GM18873 (cell line): ENCODE measurements around the gene MYOM1.

ENCODE experiments used
- ATAC-seq: cut with Tn5 transposase; IDR thresholded peaks from one replicate; pipeline ENCODE4 v1.9.1; 2021; ENCODE audit warnings: mild to moderate bottlenecking, moderate library complexity, moderate number of reproducible peaks; ENCODE audit not compliant: unreplicated experiment, low FRiP score

The MYOM1 gene

GRCh38 chr18:3121259-3121658 lies 98.5 kb downstream of the MYOM1 start:
- no peak for ATAC-seq

GRCh38 chr18:3120356-3120755 lies 99.4 kb downstream of the MYOM1 start:
- ATAC-seq = no peak

- no peak for ATAC-seq
These were observed 100.1 kb downstream of the MYOM1 start for GRCh38 chr18:3119401-3120341.

DNA sequence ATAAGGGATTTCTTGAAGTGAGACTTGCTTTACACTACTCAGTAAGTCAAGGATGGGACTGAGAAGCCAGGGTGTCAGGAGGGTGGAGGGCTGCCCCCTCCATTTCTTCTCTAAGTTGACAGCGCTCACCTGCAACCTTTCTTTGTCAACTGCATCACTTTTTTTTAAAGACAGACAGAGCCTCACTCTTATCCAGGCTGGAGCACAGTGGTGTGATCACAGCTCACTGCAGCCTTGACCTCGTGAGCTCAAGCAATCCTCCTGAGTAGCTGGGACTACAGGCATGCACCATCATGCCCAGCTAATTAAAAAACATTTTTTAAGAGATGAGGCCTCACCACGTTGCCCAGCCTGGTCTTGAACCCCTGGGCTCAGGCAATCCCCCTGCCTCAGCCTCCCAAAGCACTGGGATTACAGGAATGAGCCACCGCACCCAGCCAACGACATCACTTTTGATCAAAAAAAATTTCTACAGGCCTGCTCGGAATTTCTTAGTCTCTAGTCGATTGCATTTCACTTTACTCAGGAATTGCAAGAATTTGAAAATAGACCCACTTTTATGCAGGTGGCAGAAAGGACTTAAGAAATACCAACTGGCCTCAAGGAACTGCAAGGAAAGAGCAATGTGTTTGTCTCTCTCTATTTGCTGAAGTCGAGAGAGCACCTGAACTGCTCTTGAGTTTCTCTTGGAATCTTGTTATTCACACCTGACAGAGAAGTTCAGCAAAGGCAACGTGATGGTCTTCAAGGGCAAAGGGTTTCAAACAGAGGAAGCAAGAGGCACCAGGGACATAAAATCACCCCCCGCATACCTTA lies 101.4 kb downstream of the MYOM1 start:
- no peak for ATAC-seq

GRCh38 chr18:3117493-3118192 lies 102.1 kb downstream of the MYOM1 start:
- no peak for ATAC-seq

DNA sequence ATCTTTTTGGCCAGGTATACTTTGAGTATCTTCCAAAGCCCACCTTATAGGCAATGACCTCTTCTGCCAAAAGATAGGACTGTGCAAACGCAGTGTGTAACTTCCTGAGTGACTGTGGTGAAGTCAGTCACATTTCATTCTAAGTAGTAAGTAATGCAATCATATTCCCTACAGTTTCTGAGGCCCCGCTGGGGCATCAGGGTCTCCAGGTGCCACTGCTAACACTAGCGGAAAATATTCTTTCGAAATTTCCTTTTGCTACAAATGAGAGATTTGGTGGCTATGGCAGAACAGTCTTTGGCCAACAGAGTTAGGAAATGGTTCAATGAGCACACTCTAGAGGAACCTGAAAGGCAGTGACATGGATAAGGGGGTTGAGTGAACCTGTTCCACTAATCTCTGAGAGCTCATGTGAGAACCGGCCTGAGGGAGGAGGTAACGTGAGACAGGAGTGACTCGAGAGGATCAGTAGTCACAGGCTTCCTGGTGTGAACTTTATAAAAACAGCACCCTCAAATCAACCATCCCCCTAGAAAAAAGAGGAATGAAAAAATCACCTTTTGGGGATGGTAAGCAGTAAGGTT lies 104.2 kb downstream of the MYOM1 start:
- no peak for ATAC-seq

DNA sequence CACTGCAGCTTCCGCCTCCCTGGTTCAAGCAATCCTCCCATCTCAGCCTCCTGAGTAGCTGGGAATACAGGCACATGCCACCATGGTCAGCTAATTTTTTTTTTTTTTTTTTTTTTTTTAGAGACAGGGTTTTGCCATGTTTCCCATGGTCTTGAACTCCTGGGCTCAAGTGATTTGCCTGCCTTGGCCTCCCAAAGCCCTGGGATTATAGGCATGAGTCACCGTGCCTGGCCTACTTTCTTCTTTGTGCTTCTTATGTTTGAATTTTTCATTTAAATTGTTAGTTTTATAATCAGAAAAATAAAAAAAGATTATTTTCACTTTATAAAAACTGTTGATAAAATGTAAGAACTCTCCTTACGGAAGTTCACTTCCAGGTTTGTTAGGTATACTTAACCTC lies 105.3 kb downstream of the MYOM1 start:
- no peak for ATAC-seq

- ATAC-seq = no peak
These were observed 105.7 kb downstream of the MYOM1 start for GRCh38 chr18:3114026-3114425.

DNA sequence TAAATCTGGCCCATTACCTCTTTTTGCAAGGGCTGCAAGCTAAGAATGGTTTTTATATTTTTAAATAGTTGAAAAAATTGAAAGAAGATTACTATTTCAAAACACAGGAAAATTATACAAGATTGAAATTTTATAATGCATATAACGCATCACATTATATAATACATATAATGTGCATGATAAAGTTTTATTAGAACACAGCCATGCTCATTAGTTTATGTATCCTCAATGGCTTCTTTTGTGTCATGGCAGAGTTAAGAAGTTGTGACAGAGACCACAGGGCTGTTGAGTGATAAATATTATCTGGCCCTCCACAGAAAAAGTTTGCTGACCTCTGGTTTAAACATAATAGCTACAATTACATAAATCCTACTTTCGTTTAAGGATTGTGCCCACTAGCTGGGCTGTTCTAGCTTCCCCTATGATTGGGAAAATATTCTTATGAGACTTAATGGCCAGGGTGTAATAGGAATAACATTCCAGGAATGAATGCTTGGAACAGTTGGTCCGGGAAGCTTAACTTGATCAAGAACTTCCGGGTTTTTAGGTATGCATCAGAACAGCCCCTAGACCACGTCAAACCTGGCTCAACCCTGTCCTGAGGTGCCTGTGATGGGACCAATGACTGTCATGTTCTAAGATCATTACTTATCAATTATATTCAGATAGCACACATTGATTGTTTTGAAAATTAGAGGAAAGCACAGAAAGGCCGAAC lies 108.1 kb downstream of the MYOM1 start:
- ATAC-seq = no peak

- ATAC-seq = no peak
These were observed 109.6 kb downstream of the MYOM1 start for GRCh38 chr18:3110034-3110752.

DNA sequence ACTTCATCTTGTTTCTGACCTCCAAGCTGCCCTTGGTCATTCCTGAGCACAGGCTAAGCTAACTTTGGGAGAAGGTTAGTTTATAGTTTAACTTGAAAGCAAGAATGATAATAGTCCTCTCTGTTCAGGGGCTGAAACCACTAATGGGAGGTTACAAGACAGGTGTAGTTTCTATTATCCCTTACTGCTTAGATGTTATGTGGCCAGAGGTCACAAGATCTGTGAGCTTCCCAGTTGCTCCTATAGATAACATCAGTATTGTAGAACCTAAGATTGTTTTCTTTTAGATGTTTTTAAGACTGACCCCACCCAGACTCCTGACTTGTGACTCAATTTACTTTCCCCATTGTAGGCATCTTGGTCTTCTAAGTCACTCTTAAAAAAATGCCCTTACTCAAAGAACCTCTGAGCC lies 112.0 kb downstream of the MYOM1 start:
- ATAC-seq = no peak

- ATAC-seq = no peak
These were observed 115.3 kb downstream of the MYOM1 start for GRCh38 chr18:3104190-3105054.

DNA sequence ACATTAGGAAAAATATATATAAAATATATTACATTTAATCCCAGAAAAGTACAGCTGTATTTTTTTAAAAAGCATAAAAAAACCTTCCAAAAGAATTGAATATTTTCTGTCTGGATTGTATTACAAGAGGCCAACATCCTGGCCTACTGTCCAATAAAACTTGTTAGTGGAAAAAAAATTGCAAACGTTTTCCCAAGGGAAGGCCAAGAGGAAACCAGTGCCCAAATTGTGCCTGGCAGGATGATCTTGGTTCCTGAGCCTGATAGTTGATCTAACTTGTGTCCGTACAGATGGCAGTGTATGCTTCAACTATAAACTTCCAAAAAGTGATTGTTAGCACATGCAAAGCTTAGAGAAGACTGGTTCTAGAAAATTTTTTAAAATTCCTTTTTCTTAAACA lies 116.2 kb downstream of the MYOM1 start:
- no peak for ATAC-seq

- no peak for ATAC-seq
These were observed 116.8 kb downstream of the MYOM1 start for GRCh38 chr18:3102983-3103382.

DNA sequence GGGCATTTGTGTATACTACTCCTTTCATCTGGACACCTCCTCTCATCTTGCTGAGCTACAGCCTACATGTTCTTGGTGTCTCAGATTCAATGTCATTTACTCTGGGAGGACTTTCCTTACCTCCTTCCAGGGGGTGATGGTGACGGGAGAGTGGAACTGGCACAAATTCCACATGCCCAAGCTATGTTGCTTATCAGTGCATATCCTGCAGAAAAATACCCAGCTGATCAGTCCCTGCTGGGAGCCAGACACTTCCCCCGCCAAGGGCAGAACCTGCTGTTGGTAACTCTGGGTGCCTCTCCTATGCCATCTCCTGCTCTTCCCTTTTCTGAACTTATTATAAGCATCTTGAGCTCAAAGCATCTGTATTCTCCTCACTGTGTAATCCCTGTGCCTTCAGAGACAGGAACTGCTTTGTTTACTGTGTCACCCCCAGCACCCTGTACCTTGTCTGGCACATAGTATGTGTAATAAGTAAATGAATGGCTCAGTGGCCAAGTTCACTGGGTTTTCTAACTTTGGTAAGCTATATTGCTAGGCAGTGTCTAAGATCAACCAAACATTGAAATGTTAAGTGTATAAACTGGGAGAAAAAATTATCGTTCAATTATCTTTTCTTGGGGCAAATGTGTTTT lies 119.2 kb downstream of the MYOM1 start:
- ATAC-seq = no peak

DNA sequence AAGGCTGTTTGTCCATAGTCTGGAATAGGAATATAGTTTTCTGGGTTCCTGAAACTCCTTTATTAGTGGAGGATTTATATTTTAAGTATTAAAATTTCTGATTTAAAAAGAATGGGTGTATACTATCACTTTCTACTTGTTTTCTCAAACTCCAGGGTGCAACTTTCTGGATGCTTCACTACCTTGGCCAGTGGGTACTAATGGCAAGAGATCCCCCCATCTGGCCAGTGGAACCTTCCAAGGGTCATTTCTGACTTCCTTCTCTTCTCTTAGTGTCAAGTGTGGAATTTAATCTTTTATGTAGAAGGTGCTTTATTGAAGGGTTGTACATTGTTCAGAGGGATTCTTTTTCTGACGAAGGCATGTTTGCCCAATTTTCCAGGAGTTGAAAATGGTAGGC lies 120.4 kb downstream of the MYOM1 start:
- ATAC-seq = no peak

- no peak for ATAC-seq
These were observed 122.7 kb downstream of the MYOM1 start for GRCh38 chr18:3097082-3097481.

DNA sequence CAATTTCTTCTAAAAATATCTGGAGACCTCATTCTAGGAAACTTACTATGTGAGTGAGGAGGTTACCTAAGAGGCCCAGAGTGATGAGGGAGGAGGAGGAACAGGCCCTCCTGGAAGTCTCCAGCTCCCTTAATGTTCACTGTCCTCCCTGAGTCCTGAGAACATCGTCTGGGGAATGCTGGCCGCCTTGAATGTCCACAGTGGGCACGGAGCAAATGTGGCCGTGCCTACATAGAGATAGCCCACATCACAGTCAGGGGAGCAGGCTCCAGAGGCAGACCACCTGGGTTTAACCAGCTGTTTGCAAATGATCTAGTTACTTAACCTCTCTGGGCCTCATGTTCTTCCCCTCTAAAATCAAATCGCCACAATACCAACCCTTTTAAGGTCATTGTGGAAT lies 123.8 kb downstream of the MYOM1 start:
- ATAC-seq = no peak
